ENCODE data around the gene DGKK.

DNA sequence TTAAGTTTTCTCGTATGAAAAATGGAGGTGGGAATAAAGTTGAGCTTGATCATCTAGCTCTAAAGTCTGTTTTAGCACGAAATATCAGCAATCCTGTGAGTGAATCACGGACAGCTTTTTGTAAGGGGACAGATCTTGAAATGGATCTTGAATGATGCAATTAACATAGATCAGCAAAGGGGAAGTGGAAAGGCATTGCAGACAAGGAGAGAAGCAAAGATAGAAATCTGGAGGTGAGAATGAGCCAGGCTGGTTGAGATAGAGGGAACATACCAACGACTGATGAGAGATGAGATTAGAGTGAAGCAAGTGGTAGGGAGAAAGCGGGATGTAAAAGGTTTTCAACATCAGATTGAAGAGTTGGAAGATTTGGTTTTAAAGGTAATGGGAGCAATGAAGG, 4.6 kb upstream of the DGKK start:
- TF ChIP-seq CTCF (optimal IDR thresholded peaks at IDR 0.05 in 1 of 3, IDR thresholded peaks at IDR 0.05 in 1 of 3, conservative IDR thresholded peaks at IDR 0.05 in 1 of 3; ENCODE audit: extremely low read depth in 1 of 3, insufficient read depth in 2 of 3, low read length in 3 of 3) (no peak), EZH2 (IDR thresholded peaks at IDR 0.05; ENCODE audit: low read length) (no peak)
